GM15510 (cell line): Measurements from ENCODE around the gene TNFRSF18.

Source experiments
- POLR2A ChIP-seq: IDR thresholded peaks from 3 replicates; pipeline ENCODE4 v1.6.1; 2011; ENCODE audit warnings: borderline replicate concordance; ENCODE audit not compliant: insufficient read length; ENCODE audit errors: extremely low read depth

The TNFRSF18 gene

DNA sequence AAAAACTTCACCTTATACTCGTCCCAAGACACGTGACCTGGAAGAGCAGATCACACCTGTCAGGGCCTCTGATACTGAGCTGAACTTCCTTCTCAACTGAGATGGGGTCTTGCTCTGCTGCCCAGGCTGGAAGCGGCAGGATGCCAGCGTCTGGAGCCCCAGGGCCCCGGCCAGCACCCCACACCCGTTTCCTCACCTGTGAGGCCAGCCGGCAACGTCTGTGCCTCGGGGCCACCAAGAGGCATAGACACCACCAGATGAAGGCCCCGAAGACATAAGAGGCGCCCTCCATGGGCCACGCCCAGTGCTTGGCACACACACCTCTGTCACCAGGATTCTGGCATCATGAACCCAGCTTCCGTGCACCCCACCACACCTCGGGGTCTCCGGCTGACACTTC, 16.9 kb upstream of the TNFRSF18 start:
- no peak for TF ChIP-seq POLR2A

DNA sequence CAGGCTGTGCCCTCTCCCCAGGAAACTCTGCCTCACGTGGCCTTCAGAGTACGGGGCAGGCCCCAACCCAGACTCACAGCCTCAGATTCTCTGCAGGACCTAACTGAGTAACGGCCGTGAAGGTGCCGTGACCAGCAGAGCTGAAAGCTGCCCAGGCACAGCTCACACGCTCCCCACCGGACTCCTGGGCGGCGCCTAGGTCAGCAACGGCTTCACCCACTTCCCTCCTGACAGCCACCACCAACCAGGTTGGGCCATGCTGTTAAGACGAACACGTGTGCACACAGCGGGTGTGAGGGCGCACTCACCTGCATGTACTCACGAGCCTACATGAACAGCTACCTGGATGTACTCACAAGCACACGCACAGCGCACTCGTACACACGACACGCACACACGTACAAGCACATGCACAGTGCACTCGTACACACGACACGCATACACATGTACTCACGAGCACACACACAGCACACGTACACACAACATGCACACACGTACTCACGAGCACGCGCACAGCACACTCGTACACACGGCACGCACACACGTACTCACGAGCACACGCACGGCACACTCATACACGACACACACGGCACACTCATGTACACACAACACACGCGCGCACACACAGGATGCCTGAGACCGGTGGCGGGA, 16.3 kb upstream of the TNFRSF18 start:
- TF ChIP-seq POLR2A = no peak

DNA sequence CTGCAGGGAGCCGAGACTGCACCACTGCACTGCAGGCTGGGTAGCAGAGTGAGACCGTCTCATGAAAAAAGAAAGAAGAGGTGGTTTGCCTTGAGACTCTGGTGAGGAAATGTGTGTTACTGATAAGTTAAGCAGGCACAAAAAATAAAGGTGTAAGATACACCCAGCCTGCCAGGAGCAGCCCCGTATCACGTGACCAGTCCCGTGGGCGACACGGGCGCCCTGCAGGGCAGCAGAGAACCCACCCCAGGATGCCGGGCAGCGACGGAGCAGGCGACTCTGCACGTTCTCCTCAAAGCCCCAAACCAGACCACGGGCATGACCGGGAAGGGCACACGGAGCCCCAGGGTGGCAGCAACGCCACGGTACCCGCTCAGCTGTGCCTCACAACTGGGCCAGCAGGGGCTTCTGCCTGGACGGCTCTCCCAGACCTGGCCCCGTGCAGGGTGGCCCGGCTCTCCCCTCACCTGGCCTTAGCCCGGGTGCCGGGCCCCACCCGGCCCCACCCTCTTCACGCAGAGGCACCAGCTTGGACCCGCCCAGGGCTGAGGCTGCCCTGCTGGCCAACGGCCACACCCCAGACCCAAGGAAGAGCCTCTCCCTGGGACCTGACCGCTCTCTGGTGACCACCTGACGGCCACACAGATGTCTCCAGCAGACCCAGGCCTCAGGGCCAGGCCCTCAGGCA, 15.6 kb upstream of the TNFRSF18 start:
- TF ChIP-seq POLR2A = no peak

DNA sequence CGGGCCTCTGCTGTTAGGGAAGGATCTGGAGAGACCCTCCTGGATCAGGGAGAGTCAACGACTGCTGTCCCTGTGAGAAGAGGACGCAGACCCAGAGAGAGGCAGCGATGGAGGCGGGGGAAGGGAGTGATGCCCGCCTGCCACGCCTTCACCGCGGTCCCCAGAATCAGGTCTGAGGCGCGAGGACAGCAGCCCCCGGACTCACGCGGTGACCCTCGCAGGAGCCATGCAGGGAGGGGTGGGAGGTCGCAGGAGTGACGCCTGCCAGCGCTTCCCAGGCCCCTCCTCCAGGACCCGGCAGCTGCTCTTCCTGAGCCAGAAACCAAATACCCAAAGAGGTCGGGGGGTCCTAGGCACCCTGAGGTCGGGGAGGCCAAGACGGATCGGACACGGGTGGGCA, 13.8 kb upstream of the TNFRSF18 start:
- no peak for TF ChIP-seq POLR2A

DNA sequence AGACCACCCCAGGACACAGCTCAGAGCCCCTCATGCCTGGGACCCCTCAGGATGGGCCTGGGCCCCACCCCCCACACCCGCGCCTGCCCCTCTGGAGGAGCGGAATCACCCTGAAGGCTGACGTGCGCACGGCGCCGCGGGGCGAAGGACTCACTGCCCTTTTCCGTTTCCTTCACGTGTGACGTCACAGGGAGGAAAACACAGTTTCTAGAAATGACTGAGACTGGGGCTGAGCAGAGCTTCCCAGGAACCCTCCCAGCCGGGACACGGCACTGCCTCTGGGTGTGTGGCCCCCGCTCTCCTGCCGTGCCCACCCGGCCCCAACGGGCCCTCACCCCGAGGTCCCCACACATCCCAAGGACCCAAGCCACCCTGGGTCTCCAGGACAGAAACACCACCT, 12.9 kb upstream of the TNFRSF18 start:
- no peak for TF ChIP-seq POLR2A

DNA sequence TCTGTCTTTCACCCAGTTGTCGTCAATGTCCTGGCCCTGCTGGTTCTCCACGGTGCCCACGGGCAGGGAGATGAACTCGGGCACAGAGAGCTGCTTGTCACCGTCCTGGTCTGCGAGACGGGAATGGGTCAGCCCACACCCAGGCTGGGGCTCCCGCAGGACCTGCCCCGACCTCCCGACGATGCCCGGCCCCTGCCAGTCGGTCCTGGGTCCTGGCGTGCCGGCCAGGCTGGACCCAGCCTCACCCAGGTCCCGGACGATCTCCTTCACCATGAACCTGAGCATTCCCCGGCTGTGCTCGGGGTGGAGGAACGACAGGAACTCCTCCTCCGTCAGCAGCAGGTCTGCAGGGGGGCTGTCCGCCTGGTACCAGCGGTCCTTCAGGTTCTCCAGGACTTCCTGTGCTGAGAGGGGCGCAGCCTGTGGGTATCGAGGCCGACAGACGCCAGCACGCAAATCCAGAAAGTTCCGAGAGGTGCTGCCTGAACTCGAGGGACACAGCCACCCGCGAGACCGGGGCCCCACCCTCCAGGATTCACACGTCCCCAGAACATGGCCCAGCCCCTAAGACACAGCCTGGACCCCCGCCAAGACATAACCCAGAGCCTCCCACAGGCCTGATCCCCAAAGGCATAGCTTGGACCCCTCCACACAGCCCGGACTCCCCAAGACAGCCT, 12.3 kb upstream of the TNFRSF18 start:
- no peak for TF ChIP-seq POLR2A

DNA sequence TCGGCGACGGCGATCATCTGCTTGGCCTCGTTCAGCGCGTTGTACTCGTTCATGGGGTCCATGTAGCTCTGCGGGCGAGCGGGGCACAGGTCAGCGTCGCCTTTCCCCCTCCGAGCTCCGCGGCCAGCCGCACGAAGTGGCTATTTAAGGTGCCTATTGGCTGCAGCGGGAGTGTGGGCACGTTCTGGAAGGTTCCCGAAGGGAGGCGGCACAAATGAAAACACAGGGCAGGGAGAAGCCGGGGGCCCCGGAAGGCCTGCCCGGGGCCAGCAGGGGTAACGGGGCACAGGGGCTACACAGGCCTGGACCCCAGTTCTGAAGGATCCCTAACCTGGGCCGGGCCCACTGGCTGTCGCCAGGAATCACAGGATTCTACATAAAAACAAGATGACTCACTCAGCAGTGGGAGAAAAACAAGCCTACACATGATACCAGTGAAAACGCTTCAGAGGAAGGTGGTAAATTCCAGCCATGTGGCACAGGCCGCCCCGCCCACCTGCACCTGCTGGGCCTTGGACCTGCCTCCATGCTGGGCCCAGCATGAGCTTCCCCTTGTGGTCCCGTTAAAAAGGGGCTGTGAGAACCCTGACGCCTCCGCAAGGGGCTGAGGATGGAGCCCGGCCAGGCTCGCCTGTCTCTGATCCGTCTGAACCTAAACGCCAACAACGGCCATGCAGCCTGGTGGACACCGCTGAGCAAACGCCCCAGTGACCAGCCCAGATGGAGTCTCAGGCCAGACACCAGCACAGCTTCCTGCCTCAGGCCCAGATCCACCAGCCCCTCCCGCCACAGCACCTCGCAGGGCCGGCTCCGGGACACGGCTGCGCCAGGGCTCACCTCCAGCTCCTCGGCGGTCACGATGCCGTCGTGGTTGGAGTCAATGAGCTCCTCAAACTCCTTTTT, 11.5 kb upstream of the TNFRSF18 start:
- TF ChIP-seq POLR2A = no peak

DNA sequence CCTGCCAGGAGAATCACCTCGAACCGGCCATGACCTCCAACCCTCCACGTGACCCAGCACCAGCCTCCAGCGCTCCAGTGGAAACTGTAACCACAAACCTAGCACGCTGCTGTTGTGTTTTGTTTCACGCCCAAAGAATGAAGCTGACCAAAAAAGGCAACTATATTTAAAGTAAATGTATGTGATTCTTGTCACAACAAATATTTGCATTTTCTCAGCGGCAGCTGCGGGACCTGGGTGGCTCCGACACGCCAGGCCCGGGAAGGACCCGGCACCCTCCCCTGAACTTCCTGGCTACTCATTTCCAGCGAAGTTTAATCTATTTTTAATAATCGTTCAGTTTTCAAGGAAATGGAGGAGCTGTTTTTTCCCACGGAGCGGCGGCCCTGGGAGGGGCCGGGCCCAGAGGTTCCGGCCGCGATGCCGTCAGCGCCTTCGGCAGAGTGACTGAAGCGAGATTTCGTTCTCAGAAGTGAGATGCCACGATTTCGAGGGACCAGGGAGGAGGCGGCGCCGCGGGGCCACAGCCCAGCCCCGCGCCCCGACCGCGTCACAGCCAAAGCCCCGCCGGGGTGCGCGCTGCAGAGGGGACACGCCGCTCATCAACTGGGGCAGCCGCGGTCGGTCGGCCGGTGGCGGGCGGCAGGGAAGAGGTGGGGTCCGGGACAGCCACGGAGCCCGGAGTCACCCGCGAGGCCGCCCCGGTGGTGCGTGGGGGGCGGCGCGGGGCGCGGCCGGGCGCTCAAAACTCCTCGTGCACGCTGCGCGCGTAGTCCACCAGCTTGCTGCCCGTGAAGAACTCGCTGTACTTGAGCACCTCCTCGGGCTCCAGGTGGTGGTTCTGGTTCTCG, 10.6 kb upstream of the TNFRSF18 start:
- TF ChIP-seq POLR2A = no peak

DNA sequence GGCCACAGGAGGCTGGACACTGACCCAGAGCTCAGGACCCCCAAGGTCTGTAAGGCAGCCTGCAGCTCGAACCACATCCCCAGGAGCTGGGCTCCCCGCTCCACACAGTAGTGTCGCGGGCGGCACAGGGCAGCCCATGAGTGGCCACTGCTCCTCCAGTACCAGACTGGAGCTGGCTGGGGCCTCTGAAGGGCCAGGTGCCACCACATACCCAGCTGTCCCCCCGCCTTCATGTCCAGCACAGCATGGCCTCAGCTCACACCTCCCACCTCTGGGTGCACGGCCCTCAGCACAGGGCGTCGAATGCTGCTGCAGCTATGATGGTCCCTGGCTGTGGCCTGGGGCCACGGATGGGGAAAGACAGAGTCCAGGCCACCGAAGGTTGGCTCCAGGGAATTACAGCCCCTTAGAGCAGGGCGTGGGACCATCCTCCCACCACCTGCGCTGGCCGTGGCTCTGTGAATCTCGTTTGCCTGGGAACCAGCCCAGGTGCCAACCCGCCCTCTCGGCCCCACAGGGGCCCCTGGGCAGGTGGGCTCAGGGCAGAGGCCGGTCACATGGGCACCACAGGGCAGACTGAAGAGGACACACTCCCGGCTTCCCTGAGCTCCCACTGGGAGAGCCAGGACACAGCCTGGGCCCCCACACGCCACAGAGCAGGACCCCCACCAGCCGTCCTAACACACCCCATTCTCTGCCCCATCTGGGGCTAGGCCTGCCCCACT, 9.7 kb upstream of the TNFRSF18 start:
- no peak for TF ChIP-seq POLR2A

DNA sequence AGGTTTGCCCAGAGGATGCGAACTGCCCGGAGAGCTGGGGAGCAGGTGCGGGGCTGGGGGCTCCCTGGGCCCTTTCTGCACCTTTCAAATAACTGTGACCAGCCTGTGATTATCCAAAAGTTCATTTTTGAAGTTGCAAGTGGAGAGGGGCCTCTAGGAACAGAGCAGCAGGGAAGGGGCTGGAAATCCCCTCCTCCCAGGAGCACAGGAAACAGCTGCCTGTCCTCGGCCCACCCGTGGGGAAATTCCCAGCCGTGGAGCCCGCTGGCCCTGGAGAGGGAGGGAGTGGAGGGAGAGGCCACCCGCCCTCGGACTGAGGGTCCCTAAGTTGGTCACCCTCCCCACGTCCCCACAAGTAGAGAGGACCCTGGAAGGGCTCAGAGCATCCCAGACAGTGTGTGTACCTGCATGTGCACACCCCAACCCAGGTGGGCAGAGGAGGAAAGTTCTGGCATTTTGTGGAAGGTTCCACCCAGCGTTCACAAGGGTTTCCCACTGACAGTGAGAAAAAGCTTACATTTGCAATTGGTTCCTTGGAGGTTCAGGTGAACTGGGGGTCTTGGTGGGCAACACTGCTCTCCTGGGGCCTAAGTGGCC, 8.8 kb upstream of the TNFRSF18 start:
- TF ChIP-seq POLR2A = no peak

DNA sequence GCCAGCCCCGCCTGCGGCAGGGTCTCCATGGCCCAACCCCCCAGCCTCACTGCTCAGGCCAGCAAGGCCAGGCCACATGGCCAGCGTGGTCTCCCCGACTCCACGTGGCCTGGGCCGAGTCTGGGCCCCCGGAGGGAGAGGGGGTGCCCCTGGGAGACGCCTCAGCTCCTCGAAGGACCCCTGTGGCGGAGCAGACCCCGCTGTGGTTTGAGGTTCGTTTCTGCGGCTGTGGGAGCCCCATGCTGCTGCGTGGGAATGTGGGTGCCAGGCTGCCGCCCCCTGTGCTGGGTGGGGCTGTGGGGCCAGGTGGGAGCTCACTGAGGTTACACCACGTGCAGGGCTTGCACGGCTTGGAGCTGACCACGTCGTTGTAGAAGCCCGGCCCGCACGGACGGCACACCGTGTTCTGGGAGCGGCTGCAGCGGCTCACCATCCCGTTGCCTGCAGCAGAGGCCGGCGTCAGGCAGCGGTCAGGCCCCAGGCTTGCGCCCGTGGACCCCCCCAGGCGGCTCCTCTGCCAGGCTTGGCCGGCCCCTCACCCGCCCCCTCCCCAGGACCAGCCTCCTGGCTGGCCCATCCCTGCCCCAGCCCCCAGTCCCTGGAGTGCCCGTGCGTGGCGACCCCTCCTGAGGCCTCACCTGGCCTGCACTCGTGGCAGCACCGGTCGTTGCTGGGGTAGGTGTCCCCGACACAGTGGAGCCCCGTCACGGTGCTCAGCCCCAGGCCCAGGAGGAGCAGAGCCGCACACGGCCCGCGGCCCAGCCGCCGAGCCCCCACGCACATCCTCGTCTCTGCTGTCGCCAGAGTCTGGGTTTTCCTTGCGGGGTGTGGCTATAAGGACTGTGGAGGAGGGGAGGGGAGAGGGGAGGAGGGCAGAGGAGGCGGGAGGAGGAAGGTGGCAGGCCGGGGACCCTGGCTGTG, 7.2 kb upstream of the TNFRSF18 start, which contains the start of gene TNFRSF4:
TNFRSF4 (minus strand) TSS at position 809 of the 921 bp plus-strand sequence; CDS start at position 783, 26 bp downstream.
- no peak for TF ChIP-seq POLR2A

DNA sequence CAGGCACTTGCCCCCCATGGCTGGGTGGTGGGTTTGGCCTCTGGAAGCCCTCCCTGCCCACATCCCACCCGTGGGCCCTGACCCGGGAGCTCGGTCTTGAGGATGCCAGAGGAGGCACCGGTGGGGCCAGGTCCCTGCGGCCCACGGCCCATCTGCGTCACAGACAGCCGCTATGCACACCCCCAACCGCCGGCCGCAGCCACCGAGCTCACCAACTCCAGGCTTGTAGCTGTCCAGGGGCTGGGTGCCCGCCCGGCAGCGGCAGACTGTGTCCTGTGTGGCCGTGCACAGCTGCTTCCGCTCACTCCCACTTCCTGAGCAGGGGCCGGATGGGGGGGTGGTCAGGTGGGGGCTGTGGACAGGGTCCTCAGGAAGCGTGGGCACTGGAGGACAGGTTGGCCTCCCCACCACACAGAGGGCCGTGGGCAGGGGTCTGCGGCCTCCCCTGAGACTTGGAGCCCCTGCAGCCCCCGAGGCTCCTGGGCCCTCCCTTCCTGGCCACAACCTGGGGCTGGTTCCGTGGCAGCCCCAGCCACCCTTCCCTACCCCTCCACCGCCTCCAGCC, 6.5 kb upstream of the TNFRSF18 start:
- peak; percentile 24 for TF ChIP-seq POLR2A
